ENCODE results near the gene PLP2.

The PLP2 gene

GRCh38 chrX:49212209-49212608 is 40.5 kb downstream of the PLP2 start:
- DNase-seq, result no peak

GRCh38 chrX:49212861-49213260 is 41.2 kb downstream of the PLP2 start:
- DNase-seq, result no peak

DNA sequence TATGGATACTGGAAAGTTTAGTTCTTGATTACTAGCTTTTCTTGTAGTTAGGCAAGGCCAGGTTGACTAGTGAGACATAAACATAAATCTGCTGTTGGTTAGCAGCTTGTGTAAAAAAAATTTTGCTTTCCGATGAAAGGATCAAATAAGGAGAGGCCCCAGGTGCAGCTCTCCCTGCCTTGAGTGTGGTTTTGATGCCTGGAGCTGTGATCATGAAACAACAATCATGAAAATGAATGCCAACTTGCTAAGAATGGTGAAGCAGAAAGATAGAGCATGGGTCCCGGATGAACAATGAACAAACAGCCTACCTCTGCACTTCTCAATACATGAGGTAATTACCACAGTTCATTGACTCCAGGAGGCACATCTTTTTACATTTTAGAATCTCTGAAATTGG is 42.7 kb downstream of the PLP2 start:
- no peak for DNase-seq

DNA sequence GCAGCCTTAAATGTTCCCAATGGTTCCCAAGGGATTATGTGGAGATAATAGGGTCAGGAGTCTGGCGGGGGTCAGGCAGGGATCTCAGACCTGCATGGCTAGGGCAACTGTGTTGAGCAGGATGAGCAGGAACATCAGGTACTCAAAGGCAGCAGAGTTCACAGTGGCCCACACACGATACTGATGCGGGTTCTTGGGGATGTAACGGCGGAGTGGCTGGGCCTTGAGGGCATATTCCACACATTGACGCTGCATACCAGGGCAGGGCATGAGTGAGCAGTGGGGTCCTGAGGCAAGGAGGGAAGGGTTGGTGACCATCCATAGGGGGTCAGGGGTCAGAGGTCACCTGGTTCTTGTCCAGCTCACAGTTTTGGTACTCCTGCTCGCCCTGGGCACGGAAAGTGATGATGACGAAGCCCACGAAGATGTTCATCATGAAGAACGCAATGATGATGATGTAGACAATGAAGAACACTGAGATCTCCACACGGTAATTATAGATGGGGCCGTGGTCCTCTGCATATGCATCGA is 43.4 kb downstream of the PLP2 start:
- no peak for DNase-seq

GRCh38 chrX:49220100-49220499 is 48.4 kb downstream of the PLP2 start:
- DNase-seq, result no peak

- DNase-seq, result no peak
Measured at GRCh38 chrX:49221868-49222267, 50.2 kb downstream of the PLP2 start.
